ENCODE measurements around the gene RHOT2.
"Not testable (repeated sequence)": the region's sequence is repeated elsewhere in the genome, so short reads cannot be mapped to it uniquely, and the experiment has no call there.

RHOT2 gene

DNA sequence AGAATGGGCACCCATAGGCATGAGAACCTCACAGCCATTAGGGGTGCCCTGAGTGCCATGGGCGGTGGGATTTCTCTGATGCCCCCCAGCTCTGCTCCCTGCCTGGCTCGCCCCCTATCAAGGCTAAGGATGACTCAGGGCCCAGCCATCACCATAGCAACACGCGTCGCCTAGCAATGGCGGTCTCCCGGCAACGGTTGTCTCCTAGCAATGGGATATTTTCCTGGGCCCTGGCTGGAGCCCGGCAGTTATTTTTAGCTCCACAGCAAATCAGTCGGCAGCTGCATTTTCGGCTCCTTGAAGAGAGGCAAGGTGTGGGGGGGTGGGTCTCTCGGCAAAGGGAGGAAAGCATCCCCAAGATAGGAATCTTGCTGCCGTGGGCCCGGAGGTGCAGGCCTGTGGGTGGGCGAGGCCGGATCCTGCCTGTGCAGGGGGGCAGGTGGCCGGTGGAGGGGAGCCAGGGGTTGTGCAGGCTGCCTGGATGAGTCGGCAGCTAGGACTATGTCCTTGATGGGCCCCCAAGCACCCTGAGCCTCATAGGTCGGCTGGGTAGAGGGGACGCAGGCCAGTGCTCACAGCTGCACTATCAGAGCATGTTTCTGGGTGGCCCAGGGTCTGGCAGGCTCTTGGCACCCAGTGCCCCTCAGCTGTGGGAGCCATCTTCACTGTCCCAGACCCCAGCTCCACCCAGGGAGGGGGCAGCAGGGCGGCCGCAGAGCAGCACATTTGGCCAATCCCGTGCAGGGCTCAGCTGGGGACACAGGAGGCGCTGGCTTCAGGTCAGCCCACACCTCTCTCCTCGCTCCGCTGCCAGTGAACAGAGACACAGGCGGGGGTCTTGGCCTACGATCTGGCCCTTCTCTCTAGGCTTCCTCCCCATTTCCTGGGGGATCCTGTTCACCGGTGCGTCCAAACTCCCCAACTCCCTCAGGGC is 41.9 kb downstream of the RHOT2 start:
- 40 to 42% methylated on average over 30 of the region's 30 CpGs for WGBS, 2 experiments
- Histone ChIP-seq H3K4me3 (ENCODE audit: insufficient read depth, low read depth, low read length) (no peak overlapping the region), H3K27ac (ENCODE audit: insufficient read depth, low read depth, low read length, poor library complexity, severe bottlenecking) (peak overlapping the region; percentile 89), H3K27me3 (ENCODE audit: control insufficient read depth, insufficient read depth, low read length, poor library complexity, severe bottlenecking) (peaks cover 88% of the 10 kb centered on the region), H3K9me3 (ENCODE audit: control insufficient read depth, low read length) (no peaks in the 10 kb centered on the region), H3K36me3 (ENCODE audit: control insufficient read depth, insufficient read depth, low read length) (no peaks in the 10 kb centered on the region), H3K4me1 (ENCODE audit: control insufficient read depth, insufficient read depth, low read length) (peaks cover 39% of the 10 kb centered on the region)

DNA sequence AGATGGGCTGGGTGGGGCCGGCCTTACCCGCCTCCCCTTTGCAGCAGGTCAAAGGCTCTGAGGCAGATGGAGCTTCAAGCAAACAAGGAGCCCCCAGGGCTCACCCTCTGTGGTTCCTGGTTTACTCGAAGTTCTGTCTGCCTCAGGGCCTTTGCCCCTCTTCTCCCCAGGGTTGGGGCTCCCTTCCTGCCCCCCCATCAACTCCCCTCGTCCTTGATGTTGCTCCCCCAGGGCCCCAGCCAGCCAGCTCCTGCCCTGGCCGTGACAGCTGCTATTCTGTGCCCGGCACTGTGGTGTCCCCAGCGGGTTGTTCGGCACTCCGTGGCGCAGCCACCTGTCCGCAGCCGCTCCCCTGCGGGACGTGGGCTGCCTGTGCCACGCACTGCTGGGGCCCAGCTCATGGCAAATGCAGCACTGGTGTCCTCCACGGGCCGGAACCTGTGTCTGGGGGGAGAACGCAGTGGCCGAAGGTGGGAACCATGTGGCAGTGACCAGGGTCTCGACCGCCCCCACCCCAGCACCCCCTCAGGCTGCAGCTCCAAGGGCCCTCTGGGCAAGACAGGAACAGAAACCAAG is 42.7 kb downstream of the RHOT2 start:
- Histone ChIP-seq H3K4me3 (ENCODE audit: insufficient read depth, low read depth, low read length) (no peak overlapping the region), H3K36me3 (ENCODE audit: control insufficient read depth, insufficient read depth, low read length) (no peaks in the 10 kb centered on the region), H3K27ac (ENCODE audit: insufficient read depth, low read depth, low read length, poor library complexity, severe bottlenecking) (peak overlapping the region; percentile 89), H3K27me3 (ENCODE audit: control insufficient read depth, insufficient read depth, low read length, poor library complexity, severe bottlenecking) (peaks cover 80% of the 10 kb centered on the region), H3K9me3 (ENCODE audit: control insufficient read depth, low read length) (no peaks in the 10 kb centered on the region), H3K4me1 (ENCODE audit: control insufficient read depth, insufficient read depth, low read length) (peaks cover 36% of the 10 kb centered on the region)
- 84 to 85% methylated on average over 21 of the region's 21 CpGs for WGBS, 2 experiments

DNA sequence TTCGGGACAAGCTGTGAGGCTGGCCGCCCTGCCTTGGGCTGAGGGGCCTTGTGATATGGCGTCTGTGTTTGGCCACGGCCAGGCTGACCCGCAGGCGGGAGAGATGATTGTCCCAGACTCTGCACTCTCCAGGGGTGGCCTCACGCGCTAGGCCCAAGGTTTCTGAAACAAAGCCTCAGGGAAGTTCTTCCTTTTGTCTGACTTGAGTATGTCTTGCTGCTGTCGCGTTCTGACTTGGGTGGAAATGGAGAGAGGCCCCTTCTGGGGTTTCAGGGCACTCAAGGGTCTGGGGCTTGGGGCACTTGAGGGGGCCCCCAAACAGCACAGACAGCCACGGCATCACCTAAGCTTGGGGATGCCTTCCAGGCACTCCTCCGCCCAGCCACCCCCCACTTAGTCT is 43.2 kb downstream of the RHOT2 start:
- 85 to 87% methylated on average over 12 of the region's 12 CpGs for WGBS, 2 experiments
- no peaks in the 10 kb centered on the region for H3K9me3 ChIP-seq (ENCODE audit: control insufficient read depth, low read length)
- peaks cover 75% of the 10 kb centered on the region for H3K27me3 ChIP-seq (ENCODE audit: control insufficient read depth, insufficient read depth, low read length, poor library complexity, severe bottlenecking)
- no peak overlapping the region for H3K27ac ChIP-seq (ENCODE audit: insufficient read depth, low read depth, low read length, poor library complexity, severe bottlenecking)
- no peaks in the 10 kb centered on the region for H3K36me3 ChIP-seq (ENCODE audit: control insufficient read depth, insufficient read depth, low read length)
- no peak overlapping the region for H3K4me3 ChIP-seq (ENCODE audit: insufficient read depth, low read depth, low read length)
- H3K4me1 ChIP-seq (ENCODE audit: control insufficient read depth, insufficient read depth, low read length), result peaks cover 36% of the 10 kb centered on the region

DNA sequence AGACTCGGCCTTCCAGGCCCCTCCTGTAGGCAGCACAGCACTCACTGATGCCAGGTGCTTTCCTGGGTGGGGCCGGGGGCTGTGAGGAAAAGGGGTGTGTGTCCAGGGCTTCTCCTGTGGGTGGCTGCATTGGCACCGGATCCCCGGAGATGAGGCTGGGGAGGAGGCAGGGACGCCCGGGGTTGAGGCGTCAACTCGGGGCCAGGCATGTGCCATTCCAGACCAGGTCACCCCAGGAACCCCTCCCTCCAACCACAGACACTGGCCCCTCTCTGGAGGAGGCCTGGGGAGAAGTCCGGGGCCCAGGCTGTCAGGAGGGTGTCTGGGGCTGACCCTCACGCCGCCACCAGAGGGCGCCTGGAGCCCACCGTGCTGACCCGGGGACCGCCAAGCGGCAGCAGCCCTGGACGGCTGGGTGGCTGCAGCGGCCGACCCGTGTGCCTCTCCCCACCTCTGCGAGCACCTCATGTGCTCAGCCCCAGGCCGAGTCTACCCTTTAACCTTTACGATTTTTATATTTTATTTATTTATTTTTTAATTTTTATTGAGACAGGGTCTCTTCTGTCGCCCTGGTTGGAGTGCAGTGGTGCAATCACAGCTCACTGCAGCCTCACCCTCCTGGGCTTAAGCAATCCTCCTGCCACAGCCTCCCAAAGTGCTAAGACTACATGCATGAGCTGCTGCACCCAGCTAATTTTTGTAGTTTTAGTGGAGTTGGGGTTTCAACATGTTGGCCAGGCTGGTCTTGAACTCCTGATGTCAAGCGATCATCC is 43.8 kb downstream of the RHOT2 start:
- peaks cover 69% of the 10 kb centered on the region for H3K27me3 ChIP-seq (ENCODE audit: control insufficient read depth, insufficient read depth, low read length, poor library complexity, severe bottlenecking)
- H3K27ac ChIP-seq (ENCODE audit: insufficient read depth, low read depth, low read length, poor library complexity, severe bottlenecking), result no peak overlapping the region
- WGBS, 2 experiments, result 18 to 21% methylated on average over 23 to 25 of the region's 25 CpGs
- H3K9me3 ChIP-seq (ENCODE audit: control insufficient read depth, low read length), result no peaks in the 10 kb centered on the region
- no peak overlapping the region for H3K4me3 ChIP-seq (ENCODE audit: insufficient read depth, low read depth, low read length)
- H3K36me3 ChIP-seq (ENCODE audit: control insufficient read depth, insufficient read depth, low read length), result no peaks in the 10 kb centered on the region
- peaks cover 35% of the 10 kb centered on the region for H3K4me1 ChIP-seq (ENCODE audit: control insufficient read depth, insufficient read depth, low read length)

DNA sequence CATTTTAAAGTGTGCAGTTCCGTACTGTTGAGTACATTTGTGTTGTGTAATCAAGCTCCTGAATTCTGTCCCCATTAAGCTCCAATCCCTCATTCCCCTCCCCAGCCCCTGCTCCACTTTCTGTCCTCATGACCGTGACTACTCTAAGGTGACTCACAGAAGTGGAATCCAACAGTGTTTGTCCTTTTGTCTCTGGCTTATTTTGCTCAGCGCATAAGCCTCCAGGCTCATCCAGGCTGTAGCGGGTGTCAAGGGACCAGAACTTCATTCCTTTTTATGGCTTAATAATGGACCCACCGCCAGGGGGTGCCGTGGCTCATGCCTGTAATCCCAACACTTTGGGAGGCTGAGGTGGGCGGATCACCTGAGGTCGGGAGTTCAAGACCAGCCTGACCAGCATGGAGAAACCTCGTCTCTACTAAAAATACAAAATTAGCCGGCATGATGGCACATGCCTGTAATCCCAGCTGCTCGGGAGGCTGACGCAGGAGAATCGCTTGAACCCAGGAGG is 44.9 kb downstream of the RHOT2 start:
- H3K4me3 ChIP-seq (ENCODE audit: insufficient read depth, low read depth, low read length); H3K9me3 ChIP-seq (ENCODE audit: control insufficient read depth, low read length); H3K36me3 ChIP-seq (ENCODE audit: control insufficient read depth, insufficient read depth, low read length); H3K27ac ChIP-seq (ENCODE audit: insufficient read depth, low read depth, low read length, poor library complexity, severe bottlenecking): not testable (repeated sequence)
- WGBS, 2 experiments, result 46 to 53% methylated on average over 12 to 13 of the region's 13 CpGs
- Histone ChIP-seq H3K4me1 (ENCODE audit: control insufficient read depth, insufficient read depth, low read length) (peaks cover 44% of the 10 kb centered on the region), H3K27me3 (ENCODE audit: control insufficient read depth, insufficient read depth, low read length, poor library complexity, severe bottlenecking) (peaks cover 58% of the 10 kb centered on the region)

DNA sequence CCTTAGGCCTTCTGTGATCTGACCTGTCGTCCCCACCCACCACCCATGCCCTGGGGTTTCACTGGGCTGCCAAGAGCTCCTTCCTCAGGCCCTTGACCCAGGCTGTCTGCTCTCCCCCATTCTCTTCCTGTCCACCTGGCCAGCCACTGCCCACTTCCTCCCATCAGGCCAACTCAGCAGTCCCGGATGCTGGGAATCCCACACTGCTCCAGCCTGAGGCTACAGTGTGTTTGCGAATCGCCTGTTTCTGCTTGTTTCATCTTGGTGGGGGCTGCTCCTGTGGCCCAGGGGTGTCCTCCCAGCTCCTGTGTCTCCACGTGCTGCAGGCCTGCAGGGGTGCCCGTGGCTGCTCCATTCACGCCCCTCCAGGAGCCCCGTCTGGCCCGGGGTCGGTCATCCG is 46.1 kb downstream of the RHOT2 start:
- H3K36me3 ChIP-seq (ENCODE audit: control insufficient read depth, insufficient read depth, low read length), result no peaks in the 10 kb centered on the region
- H3K4me3 ChIP-seq (ENCODE audit: insufficient read depth, low read depth, low read length), result no peak overlapping the region
- peaks cover 57% of the 10 kb centered on the region for H3K4me1 ChIP-seq (ENCODE audit: control insufficient read depth, insufficient read depth, low read length)
- H3K27ac ChIP-seq (ENCODE audit: insufficient read depth, low read depth, low read length, poor library complexity, severe bottlenecking), result no peak overlapping the region
- H3K9me3 ChIP-seq (ENCODE audit: control insufficient read depth, low read length), result no peaks in the 10 kb centered on the region
- peaks cover 45% of the 10 kb centered on the region for H3K27me3 ChIP-seq (ENCODE audit: control insufficient read depth, insufficient read depth, low read length, poor library complexity, severe bottlenecking)
- 90% methylated on average over 11 of the region's 11 CpGs for WGBS, 2 experiments

DNA sequence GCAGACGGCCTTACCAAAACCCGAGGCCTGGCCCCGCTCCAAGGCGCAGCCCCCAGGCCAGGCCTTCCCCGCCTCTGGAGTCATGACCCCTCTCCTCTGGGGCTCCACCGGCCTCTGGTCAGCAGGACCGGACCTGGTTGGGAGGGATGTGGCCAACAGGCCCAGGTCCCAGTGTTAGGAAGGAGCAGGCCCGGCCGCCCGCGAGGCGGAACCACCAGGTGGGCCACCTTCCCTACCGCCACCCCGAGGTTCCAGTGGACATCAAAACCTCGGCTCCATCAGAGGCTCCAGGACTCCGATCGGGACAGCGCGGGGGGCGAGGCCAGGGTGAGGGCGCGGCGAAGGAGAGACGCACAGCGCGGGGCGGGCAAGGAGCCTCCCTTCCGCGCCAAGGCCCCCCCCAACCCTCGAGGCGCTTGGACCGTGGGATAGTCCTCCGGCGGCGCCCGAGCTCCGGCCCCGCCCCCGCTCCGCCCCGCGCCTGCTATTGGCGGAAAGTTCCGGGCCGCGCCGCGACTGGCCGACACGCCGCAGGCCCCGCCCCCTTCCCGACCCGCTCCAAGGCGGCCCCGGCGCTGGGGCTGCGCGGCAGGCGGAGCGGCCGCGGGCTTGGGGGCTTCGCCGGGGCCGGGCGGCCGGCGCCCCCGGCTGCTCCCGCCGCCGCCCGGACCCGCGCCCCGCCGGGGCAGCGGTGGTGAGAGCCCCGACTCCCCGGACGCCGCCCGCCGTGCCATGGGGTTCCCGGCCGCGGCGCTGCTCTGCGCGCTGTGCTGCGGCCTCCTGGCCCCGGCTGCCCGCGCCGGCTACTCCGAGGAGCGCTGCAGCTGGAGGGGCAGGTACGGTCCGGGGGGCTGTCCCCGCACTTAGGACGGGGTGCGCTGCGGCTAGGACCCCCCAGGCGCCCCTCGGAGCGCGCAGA is 46.9 kb downstream of the RHOT2 start, which contains the start of gene METRN:
METRN (plus strand) TSS at position 561 of the 919 bp plus-strand sequence; CDS start at position 733, 172 bp downstream.
- H3K4me3 ChIP-seq (ENCODE audit: insufficient read depth, low read depth, low read length), result peak within 1 kb of the TSS; percentile 80

DNA sequence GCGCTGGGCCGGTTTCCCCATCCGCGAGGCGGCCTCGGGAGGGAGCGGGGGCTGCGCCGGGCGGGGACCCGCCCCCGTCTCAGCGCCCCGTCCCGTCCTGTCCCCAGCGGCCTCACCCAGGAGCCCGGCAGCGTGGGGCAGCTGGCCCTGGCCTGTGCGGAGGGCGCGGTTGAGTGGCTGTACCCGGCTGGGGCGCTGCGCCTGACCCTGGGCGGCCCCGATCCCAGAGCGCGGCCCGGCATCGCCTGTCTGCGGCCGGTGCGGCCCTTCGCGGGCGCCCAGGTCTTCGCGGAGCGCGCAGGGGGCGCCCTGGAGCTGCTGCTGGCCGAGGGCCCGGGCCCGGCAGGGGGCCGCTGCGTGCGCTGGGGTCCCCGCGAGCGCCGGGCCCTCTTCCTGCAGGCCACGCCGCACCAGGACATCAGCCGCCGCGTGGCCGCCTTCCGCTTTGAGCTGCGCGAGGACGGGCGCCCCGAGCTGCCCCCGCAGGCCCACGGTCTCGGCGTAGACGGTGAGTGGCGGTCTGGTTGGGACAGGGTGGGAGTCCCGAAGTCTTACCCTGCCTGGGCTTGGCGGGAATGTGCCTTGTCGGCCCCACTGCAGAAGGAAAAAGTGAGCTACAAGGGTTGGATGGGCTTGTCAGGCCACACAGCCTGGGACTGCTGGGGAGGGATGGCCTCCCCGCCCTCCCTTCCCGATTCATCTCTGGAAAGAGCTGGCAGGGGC is 47.7 kb downstream of the RHOT2 start:
- Histone ChIP-seq H3K4me3 (ENCODE audit: insufficient read depth, low read depth, low read length) (peak overlapping the region; percentile 80), H3K36me3 (ENCODE audit: control insufficient read depth, insufficient read depth, low read length) (no peaks in the 10 kb centered on the region), H3K27ac (ENCODE audit: insufficient read depth, low read depth, low read length, poor library complexity, severe bottlenecking) (peak overlapping the region; percentile 88), H3K27me3 (ENCODE audit: control insufficient read depth, insufficient read depth, low read length, poor library complexity, severe bottlenecking) (peaks cover 34% of the 10 kb centered on the region), H3K9me3 (ENCODE audit: control insufficient read depth, low read length) (no peaks in the 10 kb centered on the region), H3K4me1 (ENCODE audit: control insufficient read depth, insufficient read depth, low read length) (peaks cover 55% of the 10 kb centered on the region)
- 4 to 5% methylated on average over 74 of the region's 74 CpGs for WGBS, 2 experiments

More for the DNA sequence above, 46.9 kb downstream of the RHOT2 start, which contains the start of gene METRN:
- Histone ChIP-seq H3K36me3 (ENCODE audit: control insufficient read depth, insufficient read depth, low read length) (no peaks in the 10 kb centered on the region), H3K27me3 (ENCODE audit: control insufficient read depth, insufficient read depth, low read length, poor library complexity, severe bottlenecking) (peaks cover 40% of the 10 kb centered on the region), H3K9me3 (ENCODE audit: control insufficient read depth, low read length) (no peaks in the 10 kb centered on the region), H3K27ac (ENCODE audit: insufficient read depth, low read depth, low read length, poor library complexity, severe bottlenecking) (peak within 1 kb of the TSS; percentile 88), H3K4me1 (ENCODE audit: control insufficient read depth, insufficient read depth, low read length) (peaks cover 58% of the 10 kb centered on the region)
- WGBS, 2 experiments, result 9% methylated on average over 108 of the region's 108 CpGs

DNA sequence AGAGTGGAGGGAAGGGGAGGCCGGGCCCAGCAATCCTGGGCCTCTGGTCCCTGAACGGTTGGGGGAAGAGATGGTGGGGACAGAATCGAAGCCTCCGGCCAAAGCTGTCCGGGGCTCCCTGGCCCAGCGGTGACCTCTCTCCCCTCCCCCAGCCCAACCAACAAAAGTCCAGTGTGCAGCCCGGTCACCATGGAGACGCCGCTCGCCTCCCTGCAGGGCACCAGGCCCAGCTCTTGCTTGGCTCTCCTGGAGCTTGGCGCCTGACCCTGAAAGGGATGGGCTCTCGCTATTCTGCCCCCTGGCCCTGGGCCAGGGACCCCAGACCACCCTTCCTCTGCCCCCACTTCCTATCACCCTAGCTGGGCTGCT is 48.3 kb downstream of the RHOT2 start:
- H3K9me3 ChIP-seq (ENCODE audit: control insufficient read depth, low read length), result no peaks in the 10 kb centered on the region
- H3K4me3 ChIP-seq (ENCODE audit: insufficient read depth, low read depth, low read length), result peak overlapping the region; percentile 80
- H3K36me3 ChIP-seq (ENCODE audit: control insufficient read depth, insufficient read depth, low read length), result no peaks in the 10 kb centered on the region
- H3K27ac ChIP-seq (ENCODE audit: insufficient read depth, low read depth, low read length, poor library complexity, severe bottlenecking), result peak overlapping the region; percentile 88
- H3K4me1 ChIP-seq (ENCODE audit: control insufficient read depth, insufficient read depth, low read length), result peaks cover 49% of the 10 kb centered on the region
- 3 to 4% methylated on average over 12 of the region's 12 CpGs for WGBS, 2 experiments
- peaks cover 29% of the 10 kb centered on the region for H3K27me3 ChIP-seq (ENCODE audit: control insufficient read depth, insufficient read depth, low read length, poor library complexity, severe bottlenecking)
